ENCODE measurements around the gene DOK5.

The DOK5 gene

DNA sequence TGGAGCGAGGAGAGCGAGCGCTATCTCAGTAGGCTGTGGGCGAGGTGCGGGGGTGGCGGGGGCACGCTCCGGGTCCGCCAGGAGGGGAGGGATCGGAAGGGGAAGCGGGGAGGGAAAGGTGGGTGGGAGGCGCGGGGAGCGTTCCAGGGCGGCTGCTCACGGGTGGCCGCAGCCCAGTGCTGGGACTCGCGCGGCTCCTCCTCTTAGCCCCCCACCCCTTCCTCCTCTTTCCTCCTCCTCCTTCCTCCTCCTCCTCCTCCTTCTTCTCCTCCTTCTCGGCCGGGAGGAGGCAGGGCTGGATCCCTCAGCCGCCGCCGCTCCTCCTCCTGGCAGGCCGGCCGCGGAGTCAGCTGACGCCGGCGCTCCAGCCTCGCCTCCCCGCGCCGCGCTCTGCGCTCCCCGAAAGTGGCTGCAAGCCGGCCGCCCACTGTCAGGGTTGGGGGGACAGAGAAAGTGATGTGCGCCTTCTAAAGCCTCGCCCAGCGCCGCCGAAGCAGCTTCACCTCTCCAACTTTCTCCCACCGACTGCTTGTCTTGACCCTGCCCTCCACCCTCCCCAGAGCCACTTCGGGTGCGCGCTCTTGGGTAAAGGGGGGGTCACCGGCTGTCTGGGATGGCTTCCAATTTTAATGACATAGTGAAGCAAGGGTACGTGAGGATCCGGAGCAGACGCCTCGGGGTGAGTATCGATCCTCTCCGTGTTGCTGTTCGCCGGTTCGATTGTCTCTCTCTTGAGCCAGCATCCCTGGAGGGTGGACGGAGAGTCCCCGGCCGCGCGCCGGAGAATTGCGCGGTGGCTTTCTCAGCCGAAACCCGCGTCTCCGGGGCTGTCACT is at the start of gene DOK5:
TSS of gene DOK5 (plus strand) at position 260 of the 835 bp plus-strand sequence. CDS start at position 614, 354 bp downstream.
- TF ChIP-seq, protein P1, sequence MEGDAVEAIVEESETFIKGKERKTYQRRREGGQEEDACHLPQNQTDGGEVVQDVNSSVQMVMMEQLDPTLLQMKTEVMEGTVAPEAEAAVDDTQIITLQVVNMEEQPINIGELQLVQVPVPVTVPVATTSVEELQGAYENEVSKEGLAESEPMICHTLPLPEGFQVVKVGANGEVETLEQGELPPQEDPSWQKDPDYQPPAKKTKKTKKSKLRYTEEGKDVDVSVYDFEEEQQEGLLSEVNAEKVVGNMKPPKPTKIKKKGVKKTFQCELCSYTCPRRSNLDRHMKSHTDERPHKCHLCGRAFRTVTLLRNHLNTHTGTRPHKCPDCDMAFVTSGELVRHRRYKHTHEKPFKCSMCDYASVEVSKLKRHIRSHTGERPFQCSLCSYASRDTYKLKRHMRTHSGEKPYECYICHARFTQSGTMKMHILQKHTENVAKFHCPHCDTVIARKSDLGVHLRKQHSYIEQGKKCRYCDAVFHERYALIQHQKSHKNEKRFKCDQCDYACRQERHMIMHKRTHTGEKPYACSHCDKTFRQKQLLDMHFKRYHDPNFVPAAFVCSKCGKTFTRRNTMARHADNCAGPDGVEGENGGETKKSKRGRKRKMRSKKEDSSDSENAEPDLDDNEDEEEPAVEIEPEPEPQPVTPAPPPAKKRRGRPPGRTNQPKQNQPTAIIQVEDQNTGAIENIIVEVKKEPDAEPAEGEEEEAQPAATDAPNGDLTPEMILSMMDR (IDR thresholded peaks at IDR 0.05; ENCODE audit: borderline replicate concordance, insufficient read depth, low read depth, low read length) = no peak
- no peak within 1 kb of the TSS for H3K4me3 ChIP-seq (ENCODE audit: low read depth, low read length)

GRCh38 chr20:54429364-54429763 is 46.0 kb upstream of the DOK5 start:
- no peak overlapping the region for H3K4me3 ChIP-seq (ENCODE audit: low read depth, low read length)
- TF ChIP-seq, protein P1 (IDR thresholded peaks at IDR 0.05; ENCODE audit: borderline replicate concordance, insufficient read depth, low read depth, low read length) = no peak

DNA sequence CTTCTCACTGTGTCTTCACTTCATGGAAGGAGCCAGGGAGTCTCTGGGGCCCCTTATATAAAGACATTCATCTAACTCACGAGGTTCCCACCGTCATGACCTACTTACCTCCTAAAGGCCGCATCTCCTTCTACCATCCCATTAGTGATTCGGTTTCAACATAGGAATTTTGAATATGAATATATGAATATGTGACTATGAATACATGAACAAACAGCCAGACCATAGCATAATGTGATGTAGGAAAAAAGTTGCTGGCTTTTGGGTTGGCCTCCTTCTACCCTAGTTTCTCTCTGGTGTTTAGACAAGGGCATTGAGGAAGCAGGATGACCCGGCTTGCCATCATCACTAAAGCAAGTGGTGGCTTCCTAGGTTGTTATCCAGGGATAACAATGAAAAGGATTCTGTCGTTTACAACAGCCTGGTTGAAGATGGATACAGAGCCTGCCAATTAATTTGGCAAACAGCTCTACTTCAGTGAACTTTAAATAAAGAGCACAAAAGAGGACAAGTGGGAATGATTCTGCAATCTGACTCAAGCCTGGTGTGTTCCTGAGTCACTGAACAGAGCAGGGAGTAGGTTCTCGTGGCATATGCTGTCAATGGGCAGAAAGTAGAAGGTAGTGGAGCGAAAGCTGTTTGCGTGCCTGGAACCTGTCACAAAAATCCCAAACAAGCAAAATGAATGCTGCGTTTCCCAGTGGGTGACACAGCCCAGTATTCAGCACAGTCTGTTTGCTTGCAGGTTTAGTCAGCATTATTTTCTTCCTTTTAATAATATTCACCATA is 44.0 kb upstream of the DOK5 start:
- TF ChIP-seq, protein P1 (IDR thresholded peaks at IDR 0.05; ENCODE audit: borderline replicate concordance, insufficient read depth, low read depth, low read length) = no peak
- no peak overlapping the region for H3K4me3 ChIP-seq (ENCODE audit: low read depth, low read length)

DNA sequence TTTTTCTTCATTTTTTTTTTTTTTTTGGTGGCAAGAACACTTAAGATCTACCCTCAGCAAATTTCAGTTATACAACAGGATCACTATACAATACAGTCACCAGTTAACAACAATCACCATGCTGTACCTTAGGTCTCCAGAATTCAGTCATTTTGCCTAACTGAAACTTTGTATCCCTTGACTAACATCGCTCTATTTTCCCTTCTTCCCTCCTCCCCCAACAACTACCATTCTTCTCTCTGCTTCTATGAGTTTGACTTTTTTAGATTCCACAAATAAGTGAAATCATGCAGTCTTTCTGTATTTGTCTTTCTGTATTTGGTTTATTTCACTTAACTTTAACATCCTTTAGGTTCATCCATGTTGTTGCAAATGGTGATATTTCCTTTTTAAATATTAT is 42.4 kb upstream of the DOK5 start:
- TF ChIP-seq, protein P1 (IDR thresholded peaks at IDR 0.05; ENCODE audit: borderline replicate concordance, insufficient read depth, low read depth, low read length) = no peak
- no peak overlapping the region for H3K4me3 ChIP-seq (ENCODE audit: low read depth, low read length)

- H3K4me3 ChIP-seq (ENCODE audit: low read depth, low read length) = no peak overlapping the region
- TF ChIP-seq, protein P1 (IDR thresholded peaks at IDR 0.05; ENCODE audit: borderline replicate concordance, insufficient read depth, low read depth, low read length) = no peak
Measured at GRCh38 chr20:54433636-54434035, 41.8 kb upstream of the DOK5 start.

GRCh38 chr20:54434196-54434595 is 41.2 kb upstream of the DOK5 start:
- TF ChIP-seq, protein P1 (IDR thresholded peaks at IDR 0.05; ENCODE audit: borderline replicate concordance, insufficient read depth, low read depth, low read length) = no peak

More at GRCh38 chr20:54434196-54434595, 41.2 kb upstream of the DOK5 start:
- H3K4me3 ChIP-seq (ENCODE audit: low read depth, low read length) = no peak overlapping the region
